ENCODE data around the gene EYS.

Gene EYS

GRCh38 chr6:64664480-64664879 is 1042.5 kb downstream of the EYS start:
- TF ChIP-seq CTCF (conservative IDR thresholded peaks at IDR 0.05) = no peak
- H3K27ac ChIP-seq = no peak overlapping the region

GRCh38 chr6:64644024-64644423 is 1063.0 kb downstream of the EYS start:
- TF ChIP-seq CTCF (conservative IDR thresholded peaks at IDR 0.05) = no peak
- no peak overlapping the region for H3K27ac ChIP-seq

- H3K27ac ChIP-seq = no peak overlapping the region
- no peak for TF ChIP-seq CTCF (conservative IDR thresholded peaks at IDR 0.05)
Measured at GRCh38 chr6:64630901-64631300, 1076.1 kb downstream of the EYS start.

GRCh38 chr6:64622944-64623343 is 1084.1 kb downstream of the EYS start:
- no peak for TF ChIP-seq CTCF (conservative IDR thresholded peaks at IDR 0.05)

GRCh38 chr6:64602993-64603392 is 1104.0 kb downstream of the EYS start:
- no peak overlapping the region for H3K27ac ChIP-seq
- no peak for TF ChIP-seq CTCF (conservative IDR thresholded peaks at IDR 0.05)

More at GRCh38 chr6:64622944-64623343, 1084.1 kb downstream of the EYS start:
- H3K27ac ChIP-seq = no peak overlapping the region

GRCh38 chr6:64591676-64592036 is 1115.4 kb downstream of the EYS start:
- TF ChIP-seq CTCF (conservative IDR thresholded peaks at IDR 0.05) = no peak
- no peak overlapping the region for H3K27ac ChIP-seq

- TF ChIP-seq CTCF (conservative IDR thresholded peaks at IDR 0.05) = no peak
- H3K27ac ChIP-seq = no peak overlapping the region
Measured at GRCh38 chr6:64590965-64591675, 1115.9 kb downstream of the EYS start.

All from VCaP (cell line).